GM12878 (cell line): ENCODE results near the gene MFSD11. TPM values are rescaled to one million over a fixed set of nuclear protein-coding genes. Genes with fewer than 3 reads are reported as not detected.

ENCODE experiments used
- ATAC-seq: fragments of 200-7000 bp; cut with Tn5 transposase; 3 replicates; pipeline ENCODE4 v1.9.1; 2020; ENCODE audit warnings: mild to moderate bottlenecking, moderate library complexity
- BruUV-seq: library from RNA; stranded (reverse); fragments of 400-500 nt; replicated peaks from 2 replicates; lab custom pipeline; 2021; lab: Mats Ljungman, UMichigan
- CTCF ChIA-PET: fragments of 300-600 bp; sonication (Branson Sonifier 250); formaldehyde crosslinking; extraction: SDS; loops from one replicate; lab custom pipeline; 2021; ENCODE audit warnings: inconsistent platforms; lab: Yijun Ruan, JAX
- POLR2A ChIA-PET: fragments of 350-600 bp; formaldehyde crosslinking; extraction: SDS; loops from one replicate; lab custom pipeline; 2021; ENCODE audit warnings: inconsistent platforms; lab: Charles Lee
- RAD21 ChIA-PET: fragments of 300-600 bp; sonication (Branson Sonifier 250); formaldehyde crosslinking; loops from one replicate; lab custom pipeline; 2023; ENCODE audit warnings: antibody characterized with exemption; ENCODE audit not compliant: unreplicated experiment; lab: Charles Lee
- SMC1A ChIA-PET: fragments of 300-600 bp; sonication (Branson Sonifier 250); formaldehyde crosslinking; loops from one replicate; lab custom pipeline; 2023; ENCODE audit not compliant: unreplicated experiment, uncharacterized antibody; lab: Charles Lee
- DNase-seq: peaks from one replicate; pipeline ENCODE4 v3.0.0-alpha.2; 2011; ENCODE audit warnings: low read depth, low spot score
- FAIRE-seq: peaks from 3 replicates; lab custom pipeline; 2011; peaks lifted over from hg19 to GRCh38; lab: Jason Lieb, UNC
- H2AFZ ChIP-seq: 2 replicates; pipeline ENCODE4 v1.6.0; 2011; ENCODE audit warnings: low read depth, low read length, control low read depth; ENCODE audit not compliant: control insufficient read depth
- H3K27ac ChIP-seq: 2 replicates; pipeline ENCODE4 v1.5.1; 2011; ENCODE audit warnings: control low read depth; ENCODE audit not compliant: control insufficient read depth, insufficient read depth
- H3K27me3 ChIP-seq, 2 experiments: replicated peaks in 1 of 2; 2 replicates each; pipeline versions ENCODE4 v1.6.0 to v1.6.1; 2011; ENCODE audit warnings: low read length in 1 of 2; ENCODE audit not compliant: control insufficient read depth in 2 of 2, insufficient read depth in 2 of 2
- H3K36me3 ChIP-seq, 2 experiments: 2 replicates each; pipeline ENCODE4 v1.5.1; 2011; ENCODE audit warnings: low read length in 1 of 2; ENCODE audit not compliant: control insufficient read depth in 2 of 2, insufficient read depth in 2 of 2
- H3K4me1 ChIP-seq: 2 replicates; pipeline ENCODE4 v1.6.1; 2011; ENCODE audit warnings: mild to moderate bottlenecking, low read length, moderate library complexity, mixed read lengths; ENCODE audit not compliant: control insufficient read depth, insufficient read depth
- H3K4me2 ChIP-seq: 2 replicates; pipeline ENCODE4 v1.6.0; 2011; ENCODE audit warnings: control low read depth; ENCODE audit not compliant: control insufficient read depth, insufficient read depth
- H3K4me3 ChIP-seq: fragments of 200-600 bp; sonication (generic); 2 replicates; pipeline ENCODE4 v1.5.1; 2016
- H3K79me2 ChIP-seq: 2 replicates; pipeline ENCODE4 v1.6.0; 2011; ENCODE audit warnings: low read length; ENCODE audit not compliant: control insufficient read depth, insufficient read depth
- H3K9ac ChIP-seq: 2 replicates; pipeline ENCODE4 v1.8.0; 2011; ENCODE audit warnings: low read length, control low read depth, mixed read lengths; ENCODE audit not compliant: control insufficient read depth, insufficient read depth
- H3K9me3 ChIP-seq: replicated peaks from 3 replicates; pipeline ENCODE4 v1.5.1; 2011; ENCODE audit warnings: mild to moderate bottlenecking, low read length; ENCODE audit not compliant: control insufficient read depth, insufficient read depth
- H4K20me1 ChIP-seq: 2 replicates; pipeline ENCODE4 v1.6.0; 2011; ENCODE audit not compliant: control insufficient read depth, insufficient read depth
- BCL3 ChIP-seq: IDR thresholded peaks from 2 replicates; pipeline ENCODE4 v1.6.1; 2011; ENCODE audit warnings: borderline replicate concordance, low read depth, mild to moderate bottlenecking, moderate library complexity, low read length; ENCODE audit not compliant: insufficient read depth, poor library complexity, severe bottlenecking
- E4F1 ChIP-seq: fragments of 450-650 bp; IDR thresholded peaks from 2 replicates; pipeline ENCODE4 v1.6.1; 2018; ENCODE audit warnings: borderline replicate concordance, mild to moderate bottlenecking; ENCODE audit not compliant: partially characterized antibody
- HDGF ChIP-seq: fragments of 450-650 bp; IDR thresholded peaks from 2 replicates; pipeline ENCODE4 v1.6.1; 2016; ENCODE audit warnings: antibody characterized with exemption
- MAX ChIP-seq: IDR thresholded peaks from 2 replicates; pipeline ENCODE4 v1.6.1; 2012; ENCODE audit warnings: low read depth, low read length, improper control_type of control experiment
- RAD21 ChIP-seq: IDR thresholded peaks from 2 replicates; pipeline ENCODE4 v1.6.1; 2011; ENCODE audit warnings: mild to moderate bottlenecking, low read depth, low read length, moderate library complexity; ENCODE audit not compliant: insufficient read depth
- RCOR1 ChIP-seq: conservative IDR thresholded peaks from 2 replicates; pipeline ENCODE4 v1.6.1; 2012; ENCODE audit warnings: low read depth, low read length, improper control_type of control experiment
- REST ChIP-seq: IDR thresholded peaks from 2 replicates; pipeline ENCODE4 v1.6.1; 2012; ENCODE audit warnings: mild to moderate bottlenecking, low read depth, low read length
- SMAD5 ChIP-seq: IDR thresholded peaks from 2 replicates; pipeline ENCODE4 v1.6.1; 2016; ENCODE audit warnings: antibody characterized with exemption, low read depth
- ZNF687 ChIP-seq: fragments of 450-650 bp; IDR thresholded peaks from 2 replicates; pipeline ENCODE4 v1.6.1; 2017; ENCODE audit warnings: mild to moderate bottlenecking, moderate library complexity
- WGBS: methylation state at CpG from one replicate; pipeline ENCODE4 v1.1.6; 2016; ENCODE audit warnings: low lambda C conversion rate; ENCODE audit not compliant: insufficient replicate concordance, insufficient coverage; ENCODE audit errors: missing lambda C conversion rate; 5-methylcytosine and 5-hydroxymethylcytosine counted together
- in situ Hi-C: fragments of 300-500 bp; cut with MboI; formaldehyde crosslinking; loops from 9 replicates; pipeline ENCODE4 v1.14.3; 2018; ENCODE audit warnings: mixed read lengths
- intact Hi-C: fragments of 100-400 bp; cut with micrococcal nuclease; formaldehyde crosslinking; loops from one replicate; pipeline ENCODE4 v1.14.2; 2022; ENCODE audit not compliant: unreplicated experiment
- polyA plus RNA-seq, 11 experiments: library from polyadenylated mRNA; depleted of rRNA in 4 of 11; unstranded in 6 of 11; stranded (reverse) in 5 of 11; fragments of >200 nt; fragmentation: Nextera tagmentation in 4 of 11; fragmentation: Illumina TruSeq in 1 of 11; extraction: Ambion mirVana in 4 of 11; extraction: Trizol in 1 of 11; gene quantifications; 1 replicate in 1 of 11; 2 replicates in 10 of 11; pipeline versions ENCODE4 v1.2.1 to v1.2.3, GENCODE V29; 2011 to 2016; ENCODE audit warnings: inconsistent platforms in 2 of 11, missing spikeins in 2 of 11, low read depth in 1 of 11
- total RNA-seq, 4 experiments: library from RNA; depleted of rRNA in 3 of 4; stranded (reverse); fragments of >200 nt in 3 of 4; fragmentation: Illumina TruSeq in 1 of 4; extraction: Trizol in 1 of 4; gene quantifications; 2 replicates each; pipeline versions ENCODE4 v1.2.1 to v1.2.3, GENCODE V29; 2013 to 2021

MFSD11 gene
- total and polyA plus RNA-seq, 10 of the 15 experiments (the other 5 are each of a cell fraction or from before 2014, with no cell fraction given): 11.0 to 19.4 (median 15.5) TPM

- FAIRE-seq (no peak), DNase-seq (no peak), ATAC-seq (no peak)
- BruUV-seq: no TSS peak
- Histone ChIP-seq H3K4me2 (no peak overlapping the region), H3K36me3 (peaks cover 0 to 13% of the 10 kb centered on the region in 2 experiments; a peak in 2 of 4 replicates), H3K9ac (no peak overlapping the region), H3K79me2 (no peaks in the 10 kb centered on the region), H3K27me3 (no peaks in the 10 kb centered on the region), H3K27ac (no peak overlapping the region), H4K20me1 (no peaks in the 10 kb centered on the region), H3K4me1 (no peaks in the 10 kb centered on the region; the same call in 1 of the 2 replicates), H3K4me3 (no peak overlapping the region), H2AFZ (no peak overlapping the region), H3K9me3 (no peaks in the 10 kb centered on the region)
- CTCF ChIA-PET: no interaction called here
- SMC1A ChIA-PET: no interaction called here
- in situ Hi-C loops (no loop called here), intact Hi-C loops (no loop called here)
- WGBS: over 99% methylated on average over 5 of the region's 5 CpGs
- POLR2A ChIA-PET: no interaction called here
- TF ChIP-seq HDGF (no peak), E4F1 (no peak), RAD21 (no peak), REST (no peak), RCOR1 (no peak), ZNF687 (no peak), BCL3 (no peak), SMAD5 (no peak), MAX (no peak)
- RAD21 ChIA-PET: no interaction called here
These were observed 19.3 kb downstream of the MFSD11 start for GRCh38 chr17:76757256-76757655.
